NCI-H1694 (cell line): ENCODE data around the gene UBE3C.
"Not testable (repeated sequence)": the region's sequence is repeated elsewhere in the genome, so short reads cannot be mapped to it uniquely, and the experiment has no call there.

ENCODE experiments used
- DNase-seq: peaks from one replicate; lab custom pipeline; 2025; lab: John Stamatoyannopoulos, UW

The UBE3C gene

DNA sequence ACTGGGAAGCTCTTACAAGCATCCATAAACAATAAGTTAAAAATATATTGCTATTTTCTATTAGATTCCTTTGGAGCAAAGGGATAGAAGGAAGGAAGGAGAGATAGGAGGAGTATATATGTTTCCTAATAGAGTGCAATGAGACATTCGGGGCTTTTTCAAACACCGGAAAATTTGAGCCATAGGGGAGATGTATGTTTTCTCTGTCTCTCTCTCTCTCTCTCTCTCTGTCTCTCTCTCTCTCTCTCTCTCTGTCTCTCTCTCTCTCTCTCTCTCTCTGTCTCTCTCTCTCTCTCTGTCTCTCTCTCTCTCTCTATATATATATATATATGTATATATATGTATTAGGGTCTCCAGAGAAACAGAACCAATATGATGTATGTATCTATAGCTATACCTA is 7.9 kb upstream of the UBE3C start:
- DNase-seq: not testable (repeated sequence)

DNA sequence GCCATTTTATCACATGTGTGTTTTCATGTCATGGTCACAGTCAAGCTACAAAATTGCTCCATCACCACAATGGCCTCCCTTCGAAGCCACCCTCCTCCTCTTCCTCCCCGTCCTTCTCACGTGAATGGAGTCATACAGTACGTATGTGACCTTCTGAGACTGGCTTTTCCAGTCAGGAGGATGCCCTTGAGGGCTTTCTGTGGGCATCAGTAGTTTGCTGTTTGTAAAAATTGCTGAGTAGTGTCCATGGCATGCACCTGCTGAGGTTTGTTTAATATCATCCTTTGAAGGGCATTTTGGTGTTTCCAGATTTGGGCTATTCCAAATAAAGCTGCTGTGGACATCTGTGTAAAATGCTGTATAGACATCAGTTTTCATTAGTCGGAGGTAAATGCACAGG is 5.9 kb upstream of the UBE3C start:
- no peak for DNase-seq

DNA sequence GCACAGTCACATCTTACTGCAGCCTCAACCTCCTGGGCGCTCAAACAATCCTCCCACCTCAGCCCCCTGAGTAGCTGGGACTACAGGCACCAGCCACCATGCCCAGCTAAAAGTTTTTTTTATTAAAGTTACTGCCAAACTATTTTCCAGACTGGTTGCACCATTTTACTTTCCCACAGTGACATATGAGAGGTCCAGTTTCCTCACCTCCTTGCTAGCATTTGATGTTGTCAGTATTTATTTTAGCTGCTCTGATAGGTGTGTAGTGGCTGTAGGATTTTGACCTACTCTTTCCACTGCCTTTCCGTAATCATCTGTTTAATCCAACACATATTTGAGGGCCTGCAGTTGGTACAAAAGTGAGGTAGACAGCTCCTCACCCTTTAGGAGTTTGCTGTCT is 5.4 kb upstream of the UBE3C start:
- DNase-seq: no peak

DNA sequence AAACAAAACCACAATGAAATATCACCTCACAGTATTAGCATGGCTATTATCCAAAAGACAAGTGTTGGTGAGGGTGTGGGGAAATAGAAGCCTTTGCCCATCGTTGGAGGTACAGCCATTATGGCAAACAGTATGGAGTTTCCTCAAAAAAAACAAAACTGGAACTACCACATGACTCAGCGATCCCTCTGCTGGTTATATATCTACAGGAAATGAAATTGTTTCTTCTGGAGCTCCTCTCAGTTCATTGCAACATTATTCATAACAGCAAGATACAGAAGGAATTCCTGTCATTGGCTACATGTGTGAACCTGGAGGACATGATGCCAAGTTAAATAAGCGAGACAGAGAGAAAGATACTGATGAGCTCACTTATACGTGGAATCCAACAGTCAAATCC is 2.4 kb upstream of the UBE3C start:
- peak; percentile 11 for DNase-seq

DNA sequence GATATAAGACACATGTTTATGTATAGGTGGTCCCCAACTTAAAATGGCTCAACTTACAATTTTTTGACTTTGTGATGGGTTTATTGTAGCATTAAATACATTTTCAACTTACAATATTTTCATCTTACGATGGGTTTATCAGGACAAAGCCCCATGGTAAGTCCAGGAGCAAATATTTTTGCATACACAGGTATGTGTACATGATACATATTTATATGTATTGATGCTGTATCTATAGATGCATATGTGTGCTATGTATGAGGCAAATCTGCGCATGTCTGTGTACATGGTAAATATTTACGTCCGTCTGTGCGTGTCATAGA is 664 bp upstream of the UBE3C start:
- peak; percentile 73 for DNase-seq

DNA sequence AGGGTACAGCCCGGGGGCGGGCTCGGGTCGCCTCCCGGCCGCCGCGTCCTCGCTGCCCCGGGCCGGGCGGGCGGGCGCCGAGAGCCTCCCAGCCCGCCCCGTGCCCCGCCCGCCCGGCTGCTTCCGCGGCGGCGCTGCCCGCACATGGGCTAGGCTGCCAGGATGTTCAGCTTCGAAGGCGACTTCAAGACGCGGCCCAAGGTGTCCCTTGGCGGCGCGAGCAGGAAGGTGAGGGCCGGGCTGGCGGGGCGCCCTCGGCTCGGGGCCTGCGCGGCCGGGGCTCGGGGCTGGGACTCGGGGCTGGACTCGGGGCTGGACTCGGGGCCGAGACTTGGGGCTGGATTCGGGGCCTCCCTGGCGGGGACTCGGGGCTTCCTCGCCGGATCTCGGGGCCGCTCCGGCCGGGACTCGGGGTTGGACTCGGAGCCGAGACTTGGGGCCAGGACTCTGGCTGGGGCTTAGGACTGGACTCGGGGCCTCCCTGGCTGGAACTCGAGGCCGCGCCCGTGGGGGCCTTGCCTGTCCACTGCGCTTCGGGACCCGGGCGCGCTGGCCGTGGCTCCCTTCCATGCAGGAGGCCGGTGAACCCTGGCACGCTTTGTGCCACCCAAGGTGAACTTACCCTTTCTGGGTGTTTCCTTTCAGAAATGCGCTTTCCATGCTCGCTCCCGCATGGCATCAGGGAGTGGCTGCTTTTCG is 534 bp downstream of the UBE3C start:
- DNase-seq: no peak

DNA sequence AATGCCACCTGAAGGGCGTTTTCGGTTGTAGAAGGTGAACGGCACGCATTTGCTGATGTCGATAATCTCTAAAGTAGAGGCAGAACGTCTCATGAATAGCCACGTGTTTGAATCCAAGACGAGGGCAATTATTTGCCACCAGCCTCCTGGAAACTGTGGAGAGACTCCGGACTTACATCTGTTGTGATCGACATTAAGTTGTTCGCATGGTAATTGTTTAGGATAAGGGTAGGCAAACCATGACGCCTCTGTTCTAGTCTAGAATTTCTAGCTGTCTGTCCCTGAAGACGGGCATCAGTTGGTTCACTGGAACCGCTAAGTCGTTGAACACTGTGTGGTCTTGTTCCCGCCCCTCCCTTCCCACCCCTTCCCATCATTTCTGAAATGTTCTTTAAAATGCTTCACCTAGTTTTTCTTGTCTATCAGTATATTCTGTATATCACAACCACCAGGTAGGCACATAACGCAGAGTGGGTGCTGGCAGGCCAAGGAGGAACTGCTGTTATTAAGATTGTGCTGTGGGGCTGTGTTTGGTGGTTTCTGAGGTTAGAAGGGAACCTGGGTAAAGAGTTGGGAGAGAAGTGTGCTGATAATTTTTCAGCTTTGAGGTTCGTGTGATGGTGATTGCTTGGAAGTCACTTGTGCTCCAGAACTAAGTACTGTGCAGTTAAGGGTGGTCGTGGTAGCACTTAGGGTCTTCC is 1.2 kb downstream of the UBE3C start:
- no peak for DNase-seq

DNA sequence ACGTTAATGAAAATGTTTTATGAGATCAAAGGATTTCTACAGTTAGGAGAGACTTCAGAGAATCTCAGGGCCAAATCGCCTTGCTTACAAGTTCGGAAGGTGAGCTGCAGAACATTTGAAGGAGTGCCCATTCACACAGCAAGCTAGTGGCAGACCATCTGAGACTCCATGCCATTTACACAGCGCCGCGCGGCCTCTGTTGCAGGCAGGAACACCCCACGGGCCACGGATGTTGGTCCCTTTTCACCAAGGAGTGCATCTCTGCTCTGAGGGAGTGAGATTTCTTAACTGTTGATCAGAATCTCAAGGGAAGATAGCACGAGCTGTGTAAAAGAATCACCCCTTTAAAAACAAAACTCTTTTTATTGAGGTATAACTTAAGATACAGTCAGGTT is 1.8 kb downstream of the UBE3C start:
- DNase-seq: no peak

DNA sequence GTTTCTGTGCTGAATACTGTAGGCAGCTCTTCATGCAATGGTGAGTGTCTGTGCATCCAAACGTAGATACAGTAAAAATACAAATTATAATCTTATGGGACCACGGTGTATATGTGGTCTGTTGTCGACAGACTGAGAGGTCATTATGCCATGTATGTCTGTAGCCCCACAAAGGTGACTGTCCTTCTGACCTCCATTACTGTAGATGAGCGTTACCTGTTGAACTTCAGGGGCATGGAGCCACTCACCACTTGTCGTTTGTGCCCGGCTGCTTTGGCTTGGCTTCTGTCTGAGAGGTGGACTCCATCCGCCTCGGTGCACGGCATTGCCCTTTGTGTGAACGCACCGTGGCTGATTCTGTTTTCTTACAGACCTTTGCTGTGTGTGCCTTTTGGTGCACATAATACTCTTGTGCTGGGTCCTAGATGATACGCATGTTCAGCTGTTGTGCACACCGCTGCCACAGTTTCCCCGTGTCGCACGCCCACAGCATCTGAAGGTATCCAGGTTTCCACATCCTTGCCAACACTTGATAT is 2.9 kb downstream of the UBE3C start:
- no peak for DNase-seq

DNA sequence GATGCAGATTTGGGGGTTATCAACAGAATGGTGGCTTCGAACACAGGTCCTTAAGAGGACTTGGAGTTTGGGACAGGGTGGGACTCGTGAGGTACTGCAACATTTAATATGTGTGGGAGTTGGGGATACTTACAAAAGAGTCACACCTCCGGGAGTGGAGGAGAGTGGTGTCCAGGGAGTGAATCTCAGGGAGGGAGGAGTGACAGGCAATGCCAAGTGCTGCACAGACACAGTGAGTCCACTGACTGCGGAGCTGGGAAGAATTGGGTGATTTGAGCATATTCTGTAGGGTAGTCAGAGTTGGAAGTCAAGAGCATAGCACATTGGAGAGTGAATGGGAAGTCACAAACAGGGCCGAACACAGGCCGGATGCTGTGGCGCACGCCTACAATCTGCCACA is 5.1 kb downstream of the UBE3C start:
- no peak for DNase-seq

DNA sequence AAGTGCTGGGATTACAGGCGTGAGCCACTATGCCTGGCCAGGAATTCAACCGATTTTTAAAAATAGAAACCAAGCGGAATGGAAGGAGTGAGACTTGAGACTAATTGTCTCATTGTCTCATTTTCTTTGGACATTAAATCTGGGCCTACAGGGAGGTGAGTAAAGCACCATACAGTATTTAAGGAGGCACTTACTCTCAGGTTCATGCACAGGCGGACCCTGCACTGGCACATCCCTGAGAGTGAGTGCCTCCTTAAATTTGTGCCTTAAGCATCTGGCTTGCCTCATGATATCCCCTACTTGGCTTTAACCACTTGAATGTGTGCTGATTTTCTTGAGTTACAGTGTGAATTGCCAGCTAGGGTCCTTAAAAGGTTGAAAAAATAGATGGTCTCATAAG is 10.6 kb downstream of the UBE3C start:
- no peak for DNase-seq

DNA sequence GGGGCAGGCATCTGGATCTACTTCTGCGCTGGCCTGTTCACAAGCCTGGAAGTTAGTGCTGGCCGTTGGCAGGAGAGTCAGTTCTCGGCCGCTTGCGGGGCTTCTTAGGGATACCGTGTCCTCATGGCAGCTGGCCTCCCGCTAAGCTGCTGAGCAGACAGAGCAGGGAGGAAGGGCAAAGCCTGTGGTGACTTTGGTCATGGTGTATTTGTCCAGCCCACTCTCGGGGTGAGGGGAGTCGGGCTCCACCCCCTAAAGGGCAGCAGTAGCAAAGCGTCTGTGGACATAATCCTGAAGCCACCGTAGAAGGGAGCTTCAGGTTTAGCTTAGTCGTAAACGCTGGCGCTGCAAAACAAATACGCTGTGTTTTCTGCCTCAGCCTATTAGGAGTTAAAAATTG is 12.2 kb downstream of the UBE3C start:
- DNase-seq: no peak

DNA sequence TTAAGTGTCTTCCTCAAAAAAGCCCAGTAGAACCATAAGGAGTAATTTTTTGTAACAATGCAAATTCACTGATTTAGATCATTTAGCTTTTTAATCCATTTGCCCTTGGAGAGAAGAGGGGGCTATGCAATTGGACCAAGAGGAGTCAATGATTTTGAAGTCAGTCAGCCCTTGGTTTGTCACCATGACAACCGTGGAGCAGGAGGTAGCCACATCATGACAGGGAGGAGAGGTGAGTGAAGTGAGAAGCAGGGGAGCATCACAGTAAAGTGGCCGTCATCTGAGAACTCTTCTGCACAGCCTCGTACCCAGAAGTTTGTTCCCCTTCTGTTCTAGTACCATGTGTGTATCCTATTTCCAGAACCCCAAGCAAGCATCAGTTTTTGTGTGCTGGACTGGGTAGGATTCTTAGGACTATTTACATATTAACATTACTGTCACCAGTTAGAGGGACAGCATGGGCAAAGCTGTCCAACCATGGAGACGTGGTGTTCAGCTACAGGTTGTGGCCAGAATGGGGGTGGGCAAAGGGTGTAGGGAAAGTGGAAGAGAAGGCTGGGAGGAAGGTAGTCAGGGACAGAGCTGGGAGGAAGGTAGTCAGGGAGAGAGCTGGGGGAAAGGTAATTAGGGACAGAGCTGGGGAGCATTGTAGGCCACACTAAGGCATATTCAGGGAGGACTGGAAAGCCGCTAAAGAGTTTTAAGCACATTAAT is 13.1 kb downstream of the UBE3C start:
- DNase-seq: no peak

DNA sequence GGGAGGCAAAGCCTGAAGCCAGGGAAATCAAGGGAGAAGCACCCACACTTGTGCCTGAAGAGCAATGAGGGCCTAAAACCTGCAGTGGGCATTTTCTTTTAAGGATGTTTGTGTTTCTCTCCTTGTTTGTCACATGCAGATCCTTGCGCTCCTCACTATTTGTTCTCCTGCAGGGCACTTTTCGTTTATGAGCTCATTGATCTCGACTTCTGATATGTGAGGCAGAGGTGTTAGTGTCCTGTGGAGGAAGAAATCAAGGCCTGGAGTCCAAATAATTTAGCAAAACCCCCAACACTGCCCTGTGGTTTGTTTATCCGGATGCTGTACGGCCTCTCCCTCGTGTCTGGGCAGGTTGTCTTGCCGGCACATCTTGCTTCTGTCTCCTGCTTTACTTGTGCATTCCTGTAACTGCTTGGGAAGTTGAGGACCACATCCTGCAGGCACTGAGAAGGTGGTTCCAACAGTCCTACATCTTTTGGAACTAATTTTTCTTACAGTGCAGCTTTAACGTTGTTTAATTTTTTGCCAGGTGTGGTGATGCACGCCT is 13.7 kb downstream of the UBE3C start:
- no peak for DNase-seq

DNA sequence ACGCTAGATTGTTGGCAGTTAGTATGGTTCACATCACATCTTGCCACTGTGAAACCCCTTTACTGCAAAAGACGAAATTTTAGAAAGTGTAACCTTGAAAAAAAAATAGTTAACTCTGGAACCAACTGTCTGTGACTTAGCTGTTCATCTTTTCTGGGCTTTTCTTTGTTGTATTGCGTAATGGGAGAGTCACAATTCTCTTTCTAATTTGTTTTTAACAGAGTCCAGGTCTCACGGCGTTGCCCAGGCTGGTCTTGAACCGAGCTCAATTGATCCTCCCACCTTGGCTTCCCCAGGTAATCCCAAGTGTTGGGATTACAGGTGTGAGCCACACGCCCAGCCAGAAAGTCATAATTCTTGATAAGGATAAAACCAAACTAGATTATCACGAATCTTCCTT is 14.5 kb downstream of the UBE3C start:
- DNase-seq: no peak

DNA sequence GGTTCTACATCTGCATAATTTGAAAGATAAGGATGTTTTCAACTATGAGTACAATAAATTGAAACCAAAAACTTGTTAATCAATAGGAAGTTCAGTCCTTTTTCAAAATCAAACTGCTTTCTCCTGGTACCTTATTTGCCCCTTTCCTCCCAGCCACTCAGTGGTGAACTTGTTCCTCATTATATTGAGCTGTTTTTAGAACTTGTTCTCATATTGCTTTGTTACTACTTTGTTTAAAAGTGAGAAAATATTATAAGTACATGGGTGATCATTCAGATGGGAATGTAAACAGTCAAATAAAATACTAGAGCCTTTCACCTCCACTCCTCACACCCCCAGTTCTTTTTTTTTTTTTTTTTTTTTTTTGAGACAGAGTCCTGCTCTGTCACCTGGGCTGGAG is 17.2 kb downstream of the UBE3C start:
- no peak for DNase-seq

DNA sequence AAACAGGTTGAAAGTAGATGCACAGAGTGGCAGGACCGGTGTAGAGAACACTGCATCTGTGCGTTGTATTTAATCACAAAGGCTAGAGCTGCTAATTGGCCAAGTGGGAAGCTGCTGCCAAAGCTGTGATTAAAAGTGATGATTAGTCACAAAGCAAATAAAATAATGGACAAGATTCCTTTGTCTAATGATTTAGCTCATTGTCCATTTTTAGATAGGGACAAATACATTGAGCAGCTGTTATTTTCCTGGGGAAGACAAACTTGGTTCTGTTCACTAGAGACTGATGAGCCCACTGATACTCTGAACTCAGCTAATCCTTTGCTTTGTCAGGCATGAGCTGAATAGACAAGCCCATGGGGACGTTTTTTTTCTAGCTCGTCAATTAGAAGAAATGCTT is 19.7 kb downstream of the UBE3C start:
- peak; percentile 17 for DNase-seq

DNA sequence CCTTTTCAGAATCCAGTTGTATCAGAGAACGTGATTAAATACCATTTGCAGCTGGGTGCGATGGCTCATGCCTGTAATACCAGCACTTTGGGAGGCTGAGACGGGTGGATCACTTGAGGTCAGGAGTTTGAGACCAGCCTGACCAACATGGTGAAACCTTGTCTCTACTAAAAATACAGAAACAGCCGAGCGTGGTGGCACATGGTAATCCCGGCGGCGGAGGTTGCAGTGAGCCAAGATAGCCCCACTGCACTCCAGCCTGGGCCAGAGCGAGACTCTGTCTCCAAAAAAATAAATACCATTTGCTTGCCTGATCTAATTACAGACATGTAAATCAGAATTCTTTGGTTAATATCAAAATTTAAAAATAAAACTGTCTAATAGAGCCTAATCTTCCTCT is 20.8 kb downstream of the UBE3C start:
- DNase-seq: not testable (repeated sequence)

DNA sequence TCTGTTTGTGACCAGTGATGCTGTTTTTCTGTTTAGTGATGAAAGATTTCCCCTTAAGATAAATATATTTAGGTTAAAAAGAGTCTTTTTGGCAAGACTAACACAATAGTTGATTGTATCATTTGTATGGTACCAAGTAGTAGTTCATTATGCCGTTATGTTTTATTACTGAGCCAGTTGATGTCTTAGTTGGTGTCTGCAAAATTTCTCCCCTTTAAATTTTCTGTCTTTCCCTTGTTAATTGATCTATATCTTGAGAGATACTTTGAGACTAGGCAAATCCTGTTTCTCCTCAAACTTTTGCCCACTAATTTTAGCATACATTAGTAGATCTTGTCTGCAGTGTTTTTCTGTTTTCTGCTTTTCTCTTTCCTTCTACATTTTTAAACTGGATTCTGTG is 21.7 kb downstream of the UBE3C start:
- DNase-seq: no peak

DNA sequence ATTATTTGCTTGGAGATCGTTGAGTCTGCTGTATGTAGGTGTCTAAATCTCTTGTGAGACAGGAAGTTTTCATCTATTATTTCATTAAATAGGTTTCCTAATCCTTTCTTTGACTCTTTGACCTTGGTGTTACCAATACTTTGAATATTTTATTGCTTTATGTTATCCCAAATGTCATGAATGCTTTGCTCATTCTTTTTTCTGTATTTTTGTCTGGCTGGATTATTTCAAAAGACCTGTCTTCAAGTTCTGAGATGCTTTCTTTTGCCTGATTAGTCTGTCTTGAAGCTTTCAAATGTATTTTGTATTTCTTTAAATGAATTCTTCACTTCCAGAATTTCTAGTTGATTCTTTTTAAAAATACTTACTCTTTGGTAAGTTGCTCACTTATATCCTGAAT is 27.3 kb downstream of the UBE3C start:
- DNase-seq: no peak

DNA sequence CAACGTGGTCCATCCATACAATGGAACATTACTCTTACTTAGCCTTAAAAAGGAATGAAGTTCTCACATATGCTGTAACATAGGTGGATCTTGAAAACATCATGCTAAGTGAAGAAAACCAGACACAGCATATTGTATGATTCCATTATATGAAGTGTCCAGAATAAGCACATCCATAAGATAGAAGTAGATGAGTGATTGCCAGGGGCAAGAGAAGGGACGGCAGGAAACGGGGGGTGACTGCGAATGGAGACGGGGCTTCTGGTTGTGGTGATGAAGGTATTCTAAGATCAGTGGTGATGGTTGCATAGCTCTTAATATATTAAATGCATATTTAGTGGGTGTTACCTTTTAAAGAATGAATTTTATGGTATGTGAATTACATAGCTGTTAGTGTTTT is 29.8 kb downstream of the UBE3C start:
- no peak for DNase-seq

DNA sequence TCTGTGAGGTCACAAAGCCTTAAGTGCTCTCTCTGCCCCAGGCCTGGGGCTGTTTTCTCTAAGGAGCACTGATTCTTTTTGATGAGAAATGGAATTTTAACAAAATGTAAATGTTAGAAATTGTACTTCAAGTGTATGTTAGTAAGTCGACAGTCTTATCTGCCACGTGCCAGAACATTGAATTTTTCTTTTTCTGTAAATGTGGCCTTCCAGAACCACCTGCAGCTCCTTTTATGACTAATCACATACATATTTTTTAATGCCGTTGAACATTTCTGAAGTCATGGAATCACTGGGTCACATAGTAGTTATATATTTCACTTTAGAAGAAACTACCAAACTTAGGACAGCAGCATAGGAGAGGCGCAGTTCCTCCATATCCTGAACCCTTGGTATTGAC is 38.0 kb downstream of the UBE3C start:
- DNase-seq: no peak
